SK-N-SH (cell line): ENCODE measurements around the gene PRPS1.

Experiments used
- ELF1 ChIP-seq: IDR thresholded peaks from 2 replicates; pipeline ENCODE4 v1.4.0; 2012
- EP300 ChIP-seq, 2 experiments: IDR thresholded peaks; 2 replicates each; pipeline versions ENCODE4 v1.4.0 to v1.6.1; 2012; ENCODE audit warnings: borderline replicate concordance in 1 of 2, low read depth in 1 of 2, low read length in 1 of 2
- EZH2phosphoT487 ChIP-seq: fragments of 200-600 bp; sonication (generic); IDR thresholded peaks from 2 replicates; pipeline ENCODE4 v1.6.1; 2017; ENCODE audit warnings: low read depth, mixed run types, mild to moderate bottlenecking, antibody characterized with exemption, moderate library complexity, borderline replicate concordance
- FOXM1 ChIP-seq: IDR thresholded peaks from 2 replicates; pipeline ENCODE4 v1.4.0; 2012; ENCODE audit warnings: low read depth, mild to moderate bottlenecking
- POLR2AphosphoS5 ChIP-seq: IDR thresholded peaks from 2 replicates; pipeline ENCODE4 v1.6.1; 2012; ENCODE audit warnings: low read depth, low read length
- TAF1 ChIP-seq: IDR thresholded peaks from 2 replicates; pipeline ENCODE4 v1.6.1; 2012; ENCODE audit warnings: low read depth, mild to moderate bottlenecking, low read length, moderate library complexity, borderline replicate concordance
- YY1 ChIP-seq: IDR thresholded peaks from 2 replicates; pipeline ENCODE4 v1.4.0; 2012; ENCODE audit warnings: low read depth, mild to moderate bottlenecking
- TF ChIP-seq, protein P1 (sequence below): fragments of 200-600 bp; sonication (generic); IDR thresholded peaks from 2 replicates; pipeline ENCODE4 v1.6.1; 2017; ENCODE audit warnings: antibody characterized with exemption, mild to moderate bottlenecking, moderate library complexity
- TF ChIP-seq, protein P2 (sequence below): IDR thresholded peaks from 2 replicates; pipeline ENCODE4 v1.6.1; 2012; ENCODE audit warnings: mild to moderate bottlenecking, low read depth, low read length, moderate library complexity
- TF ChIP-seq, protein P3 (sequence below): IDR thresholded peaks from 2 replicates; pipeline ENCODE4 v1.4.0; 2012; ENCODE audit warnings: low read depth, borderline replicate concordance
- TF ChIP-seq, protein P4 (sequence below): IDR thresholded peaks from 2 replicates; pipeline ENCODE4; 2012
- TF ChIP-seq, protein P5 (sequence below): IDR thresholded peaks from 2 replicates; pipeline ENCODE4 v1.4.0; 2012; ENCODE audit warnings: low read depth

DNA sequence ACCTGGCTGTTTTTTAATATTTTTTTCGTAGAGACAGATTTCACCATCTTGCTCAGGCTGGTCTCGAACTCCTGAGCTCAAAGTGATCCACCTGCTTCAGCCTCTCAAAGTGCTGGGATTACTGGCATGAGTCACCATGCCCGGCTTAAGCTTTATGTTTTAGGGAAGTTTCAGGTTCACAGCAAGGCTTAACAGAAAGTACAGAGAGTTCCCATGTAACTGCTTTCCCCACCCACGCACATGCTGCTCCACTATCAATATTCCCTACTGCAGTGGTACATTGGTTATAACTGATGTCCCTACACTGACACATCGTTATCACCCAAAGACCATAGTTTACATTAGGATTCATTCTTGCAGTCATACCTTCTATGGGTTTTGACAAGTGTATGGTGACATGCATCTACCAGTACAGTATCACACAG is 62.7 kb downstream of the PRPS1 start:
- TF ChIP-seq EZH2phosphoT487 (no peak), EP300 (IDR thresholded peaks at IDR 0.05; ENCODE audit: borderline replicate concordance in 1 of 2, low read depth in 1 of 2, low read length in 1 of 2) (no peak), ELF1 (no peak), YY1 (no peak), TAF1 (no peak), POLR2AphosphoS5 (no peak), FOXM1 (no peak)
- TF ChIP-seq, protein P1, sequence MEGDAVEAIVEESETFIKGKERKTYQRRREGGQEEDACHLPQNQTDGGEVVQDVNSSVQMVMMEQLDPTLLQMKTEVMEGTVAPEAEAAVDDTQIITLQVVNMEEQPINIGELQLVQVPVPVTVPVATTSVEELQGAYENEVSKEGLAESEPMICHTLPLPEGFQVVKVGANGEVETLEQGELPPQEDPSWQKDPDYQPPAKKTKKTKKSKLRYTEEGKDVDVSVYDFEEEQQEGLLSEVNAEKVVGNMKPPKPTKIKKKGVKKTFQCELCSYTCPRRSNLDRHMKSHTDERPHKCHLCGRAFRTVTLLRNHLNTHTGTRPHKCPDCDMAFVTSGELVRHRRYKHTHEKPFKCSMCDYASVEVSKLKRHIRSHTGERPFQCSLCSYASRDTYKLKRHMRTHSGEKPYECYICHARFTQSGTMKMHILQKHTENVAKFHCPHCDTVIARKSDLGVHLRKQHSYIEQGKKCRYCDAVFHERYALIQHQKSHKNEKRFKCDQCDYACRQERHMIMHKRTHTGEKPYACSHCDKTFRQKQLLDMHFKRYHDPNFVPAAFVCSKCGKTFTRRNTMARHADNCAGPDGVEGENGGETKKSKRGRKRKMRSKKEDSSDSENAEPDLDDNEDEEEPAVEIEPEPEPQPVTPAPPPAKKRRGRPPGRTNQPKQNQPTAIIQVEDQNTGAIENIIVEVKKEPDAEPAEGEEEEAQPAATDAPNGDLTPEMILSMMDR = no peak
- TF ChIP-seq, protein P2, sequence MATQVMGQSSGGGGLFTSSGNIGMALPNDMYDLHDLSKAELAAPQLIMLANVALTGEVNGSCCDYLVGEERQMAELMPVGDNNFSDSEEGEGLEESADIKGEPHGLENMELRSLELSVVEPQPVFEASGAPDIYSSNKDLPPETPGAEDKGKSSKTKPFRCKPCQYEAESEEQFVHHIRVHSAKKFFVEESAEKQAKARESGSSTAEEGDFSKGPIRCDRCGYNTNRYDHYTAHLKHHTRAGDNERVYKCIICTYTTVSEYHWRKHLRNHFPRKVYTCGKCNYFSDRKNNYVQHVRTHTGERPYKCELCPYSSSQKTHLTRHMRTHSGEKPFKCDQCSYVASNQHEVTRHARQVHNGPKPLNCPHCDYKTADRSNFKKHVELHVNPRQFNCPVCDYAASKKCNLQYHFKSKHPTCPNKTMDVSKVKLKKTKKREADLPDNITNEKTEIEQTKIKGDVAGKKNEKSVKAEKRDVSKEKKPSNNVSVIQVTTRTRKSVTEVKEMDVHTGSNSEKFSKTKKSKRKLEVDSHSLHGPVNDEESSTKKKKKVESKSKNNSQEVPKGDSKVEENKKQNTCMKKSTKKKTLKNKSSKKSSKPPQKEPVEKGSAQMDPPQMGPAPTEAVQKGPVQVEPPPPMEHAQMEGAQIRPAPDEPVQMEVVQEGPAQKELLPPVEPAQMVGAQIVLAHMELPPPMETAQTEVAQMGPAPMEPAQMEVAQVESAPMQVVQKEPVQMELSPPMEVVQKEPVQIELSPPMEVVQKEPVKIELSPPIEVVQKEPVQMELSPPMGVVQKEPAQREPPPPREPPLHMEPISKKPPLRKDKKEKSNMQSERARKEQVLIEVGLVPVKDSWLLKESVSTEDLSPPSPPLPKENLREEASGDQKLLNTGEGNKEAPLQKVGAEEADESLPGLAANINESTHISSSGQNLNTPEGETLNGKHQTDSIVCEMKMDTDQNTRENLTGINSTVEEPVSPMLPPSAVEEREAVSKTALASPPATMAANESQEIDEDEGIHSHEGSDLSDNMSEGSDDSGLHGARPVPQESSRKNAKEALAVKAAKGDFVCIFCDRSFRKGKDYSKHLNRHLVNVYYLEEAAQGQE = no peak
- TF ChIP-seq, protein P3, sequence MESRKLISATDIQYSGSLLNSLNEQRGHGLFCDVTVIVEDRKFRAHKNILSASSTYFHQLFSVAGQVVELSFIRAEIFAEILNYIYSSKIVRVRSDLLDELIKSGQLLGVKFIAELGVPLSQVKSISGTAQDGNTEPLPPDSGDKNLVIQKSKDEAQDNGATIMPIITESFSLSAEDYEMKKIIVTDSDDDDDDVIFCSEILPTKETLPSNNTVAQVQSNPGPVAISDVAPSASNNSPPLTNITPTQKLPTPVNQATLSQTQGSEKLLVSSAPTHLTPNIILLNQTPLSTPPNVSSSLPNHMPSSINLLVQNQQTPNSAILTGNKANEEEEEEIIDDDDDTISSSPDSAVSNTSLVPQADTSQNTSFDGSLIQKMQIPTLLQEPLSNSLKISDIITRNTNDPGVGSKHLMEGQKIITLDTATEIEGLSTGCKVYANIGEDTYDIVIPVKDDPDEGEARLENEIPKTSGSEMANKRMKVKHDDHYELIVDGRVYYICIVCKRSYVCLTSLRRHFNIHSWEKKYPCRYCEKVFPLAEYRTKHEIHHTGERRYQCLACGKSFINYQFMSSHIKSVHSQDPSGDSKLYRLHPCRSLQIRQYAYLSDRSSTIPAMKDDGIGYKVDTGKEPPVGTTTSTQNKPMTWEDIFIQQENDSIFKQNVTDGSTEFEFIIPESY = no peak
- TF ChIP-seq, protein P4, sequence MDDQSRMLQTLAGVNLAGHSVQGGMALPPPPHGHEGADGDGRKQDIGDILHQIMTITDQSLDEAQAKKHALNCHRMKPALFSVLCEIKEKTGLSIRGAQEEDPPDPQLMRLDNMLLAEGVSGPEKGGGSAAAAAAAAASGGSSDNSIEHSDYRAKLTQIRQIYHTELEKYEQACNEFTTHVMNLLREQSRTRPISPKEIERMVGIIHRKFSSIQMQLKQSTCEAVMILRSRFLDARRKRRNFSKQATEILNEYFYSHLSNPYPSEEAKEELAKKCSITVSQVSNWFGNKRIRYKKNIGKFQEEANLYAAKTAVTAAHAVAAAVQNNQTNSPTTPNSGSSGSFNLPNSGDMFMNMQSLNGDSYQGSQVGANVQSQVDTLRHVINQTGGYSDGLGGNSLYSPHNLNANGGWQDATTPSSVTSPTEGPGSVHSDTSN = no peak
- TF ChIP-seq, protein P5, sequence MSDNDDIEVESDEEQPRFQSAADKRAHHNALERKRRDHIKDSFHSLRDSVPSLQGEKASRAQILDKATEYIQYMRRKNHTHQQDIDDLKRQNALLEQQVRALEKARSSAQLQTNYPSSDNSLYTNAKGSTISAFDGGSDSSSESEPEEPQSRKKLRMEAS = no peak
